ENCODE results near the gene PPFIA3. TPM values are rescaled to one million over a fixed set of nuclear protein-coding genes. Genes with fewer than 3 reads are reported as not detected.
A peak's percentile ranks its signal among the peaks of the same experiment; 100 is the strongest.
"Not testable (repeated sequence)": the region's sequence is repeated elsewhere in the genome, so short reads cannot be mapped to it uniquely, and the experiment has no call there.

The PPFIA3 gene
- total and polyA plus RNA-seq, 9 donors = 0.55 to 6.1 (median 3.2) TPM

- Histone ChIP-seq H3K9me3 (no peaks in the 10 kb centered on the region), H3K36me3 (no peaks in the 10 kb centered on the region), H3K4me1 (ENCODE audit: insufficient read depth) (peaks cover 4% of the 10 kb centered on the region), H3K27me3 (no peaks in the 10 kb centered on the region), H3K4me3 (no peak overlapping the region), H3K27ac (no peak overlapping the region)
- TF ChIP-seq CTCF (IDR thresholded peaks at IDR 0.05) (peak; percentile 40 to 54 (median 50)), EP300 (IDR thresholded peaks at IDR 0.05) (no peak)
- intact Hi-C loops (cut with DNase I) = loop anchor here in 3 of 4 donors (5.0 to 10.0 kb wide), 2 partner anchors 43 to 51 kb away; no protein-coding TSS in a partner anchor
- WGBS, 3 donors = 7 to 10% (median 8%) methylated on average over 30 of the region's 30 CpGs
- peak; percentile 46 to 84 (median 71) for DNase-seq
These were observed 26.4 kb downstream of the PPFIA3 start for GRCh38 chr19:49145573-49146407.

GRCh38 chr19:49146408-49146770 is 27.0 kb downstream of the PPFIA3 start:
- not testable (repeated sequence) for H3K27ac ChIP-seq; H3K4me3 ChIP-seq; H3K9me3 ChIP-seq; H3K36me3 ChIP-seq; H3K4me1 ChIP-seq (ENCODE audit: insufficient read depth); H3K27me3 ChIP-seq; DNase-seq
- 33 to 44% (median 41%) methylated on average over 7 of the region's 7 CpGs for WGBS, 3 donors
- intact Hi-C loops (cut with DNase I) = loop anchor here in 3 of 4 donors (5.0 to 10.0 kb wide), 2 partner anchors 44 to 52 kb away; no protein-coding TSS in a partner anchor

GRCh38 chr19:49148044-49148682 is 28.8 kb downstream of the PPFIA3 start:
- no peaks in the 10 kb centered on the region for H3K36me3 ChIP-seq
- intact Hi-C loops (cut with DNase I) = loop anchor here in 3 of 4 donors (5.0 to 10.0 kb wide), 2 partner anchors 46 to 53 kb away; no protein-coding TSS in a partner anchor
- H3K27ac ChIP-seq = no peak overlapping the region
- H3K9me3 ChIP-seq = no peaks in the 10 kb centered on the region
- WGBS, 3 donors = 72 to 83% (median 76%) methylated on average over 11 of the region's 11 CpGs
- H3K27me3 ChIP-seq = no peaks in the 10 kb centered on the region
- H3K4me1 ChIP-seq (ENCODE audit: insufficient read depth) = peaks cover 4% of the 10 kb centered on the region
- DNase-seq = no peak
- TF ChIP-seq EP300 (IDR thresholded peaks at IDR 0.05) (no peak), CTCF (IDR thresholded peaks at IDR 0.05) (no peak), POLR2A (IDR thresholded peaks at IDR 0.05) (no peak)
- no peak overlapping the region for H3K4me3 ChIP-seq

DNA sequence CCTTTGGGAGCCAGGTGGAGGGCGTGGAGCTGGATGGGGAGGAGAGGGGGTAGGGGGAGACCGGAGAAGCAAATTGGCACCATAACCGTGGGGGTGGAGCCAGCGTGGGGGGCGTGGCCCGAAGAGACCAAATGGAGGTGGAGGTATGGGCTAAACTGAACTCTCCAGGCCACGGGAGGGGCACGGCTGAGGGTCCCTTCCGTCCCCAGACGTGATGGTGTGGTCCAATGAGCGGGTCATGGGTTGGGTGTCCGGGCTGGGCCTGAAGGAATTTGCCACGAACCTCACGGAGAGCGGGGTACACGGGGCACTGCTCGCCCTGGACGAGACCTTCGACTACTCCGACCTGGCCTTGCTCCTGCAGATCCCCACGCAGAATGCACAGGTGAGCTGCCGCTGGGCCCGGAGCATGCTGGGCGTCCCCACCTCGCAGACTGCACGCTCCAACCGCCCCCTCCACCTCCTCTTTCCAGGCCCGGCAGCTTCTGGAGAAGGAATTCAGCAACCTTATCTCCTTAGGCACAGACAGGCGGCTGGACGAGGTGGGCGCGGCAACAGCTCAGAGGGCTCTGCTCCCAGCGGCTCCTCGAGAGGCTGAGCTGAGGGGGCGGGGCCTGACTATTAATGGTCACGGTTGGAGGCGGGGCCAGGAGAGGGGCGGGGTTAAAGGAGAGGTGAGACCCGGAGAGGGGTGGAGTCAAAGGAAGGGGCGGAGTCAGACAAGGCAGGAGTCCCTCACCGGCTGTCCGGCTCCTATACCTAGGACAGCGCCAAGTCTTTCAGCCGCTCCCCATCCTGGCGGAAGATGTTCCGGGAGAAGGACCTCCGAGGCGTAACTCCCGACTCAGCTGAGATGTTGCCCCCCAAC is 29.7 kb downstream of the PPFIA3 start:
- Histone ChIP-seq H3K27me3 (no peaks in the 10 kb centered on the region), H3K27ac (peak overlapping the region in 1 of 2 donors; percentile 33), H3K4me3 (peak overlapping the region; percentile 42), H3K36me3 (no peaks in the 10 kb centered on the region), H3K4me1 (ENCODE audit: insufficient read depth) (peaks cover 4% of the 10 kb centered on the region), H3K9me3 (no peaks in the 10 kb centered on the region)
- peak; percentile 97 to 99 (median 99) for DNase-seq
- intact Hi-C loops (cut with DNase I) = loop anchor here in 3 of 4 donors (5.0 to 10.0 kb wide), 2 partner anchors 47 to 54 kb away; no protein-coding TSS in a partner anchor
- WGBS, 3 donors = 1 to 2% (median 1%) methylated on average over 48 to 49 of the region's 49 CpGs
- no peak for TF ChIP-seq EP300 (IDR thresholded peaks at IDR 0.05)
- TF ChIP-seq CTCF (IDR thresholded peaks at IDR 0.05) = no peak
- no peak for TF ChIP-seq POLR2A (IDR thresholded peaks at IDR 0.05)
